ENCODE measurements around the gene STT3A.

STT3A gene

GRCh38 chr11:125588505-125588904 lies 4.1 kb upstream of the STT3A start:
- no peak for DNase-seq (ENCODE audit: low spot score)

- peak; percentile 41 for DNase-seq (ENCODE audit: low spot score)
Observed at GRCh38 chr11:125591649-125592304, 875 bp upstream of the STT3A start.

- DNase-seq (ENCODE audit: low spot score): no peak
Observed at GRCh38 chr11:125593114-125593820, 615 bp downstream of the STT3A start.

GRCh38 chr11:125594958-125595357 lies 2.3 kb downstream of the STT3A start:
- DNase-seq (ENCODE audit: low spot score): no peak

DNA sequence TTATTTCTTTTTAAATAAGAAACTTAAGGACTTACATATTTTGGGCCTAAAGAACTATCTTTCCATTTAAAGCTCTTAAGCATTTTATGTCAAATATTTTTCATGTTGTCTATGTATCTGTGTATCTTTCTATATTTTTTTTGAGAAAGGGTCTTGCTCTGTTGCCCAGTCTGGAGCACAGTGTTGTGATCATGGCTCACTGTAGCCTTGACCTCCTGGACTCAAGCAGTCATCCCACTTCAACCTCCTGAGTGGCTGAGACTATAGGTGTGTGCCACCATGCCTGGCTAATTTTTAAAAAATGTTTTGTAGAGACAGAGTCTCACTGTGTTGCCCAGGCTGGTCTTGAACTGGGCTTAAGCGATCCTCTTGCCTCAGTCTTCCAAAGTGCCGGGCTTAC lies 8.0 kb downstream of the STT3A start:
- DNase-seq (ENCODE audit: low spot score): no peak

DNA sequence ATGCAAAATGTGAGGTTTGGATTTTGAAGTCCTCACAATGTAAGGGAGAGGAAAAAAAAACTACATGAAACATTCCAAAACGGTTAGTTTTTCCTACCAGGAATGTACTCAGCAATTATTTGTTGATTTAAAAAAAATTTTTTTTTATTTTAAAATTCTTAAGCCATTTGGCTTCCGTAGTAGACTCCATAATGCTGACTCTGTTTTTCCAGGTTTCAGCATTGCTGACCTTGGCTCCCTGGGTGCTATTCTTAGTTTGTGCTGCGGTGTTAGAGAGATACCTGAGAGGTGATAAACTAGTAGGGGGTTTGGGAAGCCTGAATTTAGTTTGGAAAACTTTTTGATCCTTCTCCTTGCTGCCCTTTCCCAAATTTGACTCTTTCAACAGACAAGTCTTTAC lies 10.6 kb downstream of the STT3A start:
- no peak for DNase-seq (ENCODE audit: low spot score)

- no peak for DNase-seq (ENCODE audit: low spot score)
Observed at GRCh38 chr11:125605417-125605816, 12.8 kb downstream of the STT3A start.

DNA sequence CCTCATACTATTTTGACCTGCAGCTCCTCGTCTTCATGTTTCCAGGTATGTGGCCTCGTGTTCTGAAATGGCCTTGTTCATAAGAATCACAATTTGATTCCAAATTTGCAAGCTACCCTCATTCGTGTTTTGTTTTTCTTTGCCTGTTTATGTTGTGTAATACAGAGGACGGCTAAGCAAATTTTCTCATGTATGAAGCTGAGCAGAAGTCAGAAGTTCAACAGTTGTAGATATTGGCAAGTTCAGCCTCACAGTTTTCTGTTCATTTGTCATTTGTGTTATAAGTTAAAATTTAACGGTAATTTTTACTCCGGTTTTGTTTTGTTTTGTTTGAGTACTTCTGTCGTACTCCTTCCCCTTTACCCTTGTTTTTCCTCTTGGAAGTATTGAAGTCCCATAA lies 16.9 kb downstream of the STT3A start:
- DNase-seq (ENCODE audit: low spot score): no peak

GRCh38 chr11:125618383-125618782 lies 25.7 kb downstream of the STT3A start:
- DNase-seq (ENCODE audit: low spot score): no peak

- no peak for DNase-seq (ENCODE audit: low spot score)
Observed at GRCh38 chr11:125621995-125622394, 29.3 kb downstream of the STT3A start.

DNA sequence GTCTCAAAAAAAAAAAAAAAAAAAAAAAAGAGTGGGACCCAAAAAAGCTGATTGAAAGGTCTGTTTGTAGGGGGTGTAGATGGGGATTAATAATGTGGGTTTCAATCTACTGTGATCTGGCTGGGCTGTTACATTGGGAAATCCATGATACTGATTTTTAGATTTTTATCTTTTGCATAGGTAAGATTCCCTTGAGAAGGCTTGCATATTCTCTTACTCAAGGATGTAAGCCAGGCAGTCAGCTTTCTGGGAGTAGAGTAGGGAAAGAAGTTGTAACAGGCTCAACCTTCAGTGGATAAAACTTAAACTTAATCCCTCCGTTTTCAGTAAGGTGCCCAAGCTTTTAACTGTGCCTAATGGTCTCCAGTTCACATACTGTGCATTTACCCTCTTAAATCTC lies 30.4 kb downstream of the STT3A start:
- no peak for DNase-seq (ENCODE audit: low spot score)

DNA sequence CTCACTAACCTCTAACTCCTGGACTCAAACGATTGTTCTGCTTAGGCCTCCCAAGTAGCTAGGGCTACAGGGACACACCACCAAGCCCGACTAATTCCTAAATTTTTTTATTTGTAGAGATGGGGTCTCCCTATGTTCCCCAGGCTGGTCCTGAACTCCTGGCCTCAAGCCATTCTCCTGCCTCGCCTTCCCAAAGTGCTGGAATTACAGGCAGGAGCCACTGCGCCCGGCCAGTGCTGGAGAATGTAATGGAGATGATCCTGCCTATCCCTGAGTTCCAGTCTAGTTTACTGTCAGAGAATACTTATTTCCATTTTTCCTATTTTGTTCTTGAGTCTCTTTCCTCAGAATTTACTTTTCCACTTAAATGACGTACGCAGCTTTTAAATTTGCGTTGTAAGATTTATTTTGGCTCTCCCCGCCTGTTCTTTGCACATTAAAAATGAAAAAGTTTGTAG lies 32.1 kb downstream of the STT3A start, which contains the start of gene CHEK1:
CHEK1 (plus strand) TSS at position 408 of the 458 bp plus-strand sequence. CDS start 1,606 bp downstream, outside the sequence.
- DNase-seq (ENCODE audit: low spot score): no peak

- no peak for DNase-seq (ENCODE audit: low spot score)
Observed at GRCh38 chr11:125625225-125625629, 32.6 kb downstream of the STT3A start.

- peak; percentile 93 for DNase-seq (ENCODE audit: low spot score)
Observed at GRCh38 chr11:125625630-125626287, 33.1 kb downstream of the STT3A start.

DNA sequence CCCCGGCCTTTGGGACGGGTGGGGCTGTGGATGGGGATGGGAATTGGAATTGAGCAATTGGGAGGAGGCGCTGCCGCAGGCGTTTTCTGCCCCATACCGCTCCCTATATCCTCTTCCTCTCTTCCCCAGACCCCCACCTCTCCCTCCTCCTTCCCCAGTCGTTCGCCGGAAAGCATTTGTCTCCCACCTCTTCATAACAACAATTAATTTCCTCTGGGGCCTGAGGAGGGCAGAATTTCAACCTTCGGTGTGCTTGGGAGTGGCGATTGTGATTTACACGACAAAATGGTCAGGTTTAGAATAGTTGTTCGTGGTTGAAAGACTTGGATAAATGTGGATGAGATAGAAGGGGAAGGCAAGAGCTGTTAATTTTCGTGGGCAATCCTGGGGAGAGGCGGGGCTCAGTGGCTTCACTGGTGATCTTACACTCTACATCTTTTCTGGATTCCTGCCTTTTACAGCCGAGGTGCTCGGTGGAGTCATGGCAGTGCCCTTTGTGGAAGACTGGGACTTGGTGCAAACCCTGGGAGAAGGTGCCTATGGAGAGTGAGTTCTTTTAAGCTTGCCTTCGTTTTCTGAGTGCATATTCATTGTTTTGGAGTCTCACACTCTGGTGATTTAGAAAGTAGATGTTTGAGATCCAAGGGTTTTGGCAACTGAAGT lies 33.8 kb downstream of the STT3A start:
- peak; percentile 28 for DNase-seq (ENCODE audit: low spot score)

DNA sequence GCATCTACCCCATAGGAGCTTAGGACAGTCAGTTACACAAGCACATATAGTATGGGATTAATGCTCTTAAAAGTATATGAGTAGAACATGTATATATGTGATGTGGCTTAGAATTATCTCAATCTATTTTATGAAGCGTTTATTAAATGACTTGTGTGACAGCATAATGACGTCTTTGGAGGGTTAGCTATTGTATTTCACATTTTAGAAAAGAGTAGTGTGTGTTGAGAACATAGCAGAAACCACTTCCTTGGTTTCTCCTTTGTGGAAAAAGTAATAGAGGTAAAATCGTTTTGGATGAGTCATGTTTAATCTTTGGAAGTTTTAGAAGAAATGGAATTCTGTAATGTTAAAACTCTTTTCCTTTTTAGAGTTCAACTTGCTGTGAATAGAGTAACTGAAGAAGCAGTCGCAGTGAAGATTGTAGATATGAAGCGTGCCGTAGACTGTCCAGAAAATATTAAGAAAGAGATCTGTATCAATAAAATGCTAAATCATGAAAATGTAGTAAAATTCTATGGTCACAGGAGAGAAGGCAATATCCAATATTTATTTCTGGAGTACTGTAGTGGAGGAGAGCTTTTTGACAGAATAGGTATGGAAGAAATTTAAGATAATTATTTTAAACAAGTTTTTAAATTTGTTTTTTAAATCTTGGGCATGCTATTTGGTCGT lies 34.7 kb downstream of the STT3A start:
- no peak for DNase-seq (ENCODE audit: low spot score)

GRCh38 chr11:125637840-125638239 lies 45.2 kb downstream of the STT3A start:
- DNase-seq (ENCODE audit: low spot score): no peak

DNA sequence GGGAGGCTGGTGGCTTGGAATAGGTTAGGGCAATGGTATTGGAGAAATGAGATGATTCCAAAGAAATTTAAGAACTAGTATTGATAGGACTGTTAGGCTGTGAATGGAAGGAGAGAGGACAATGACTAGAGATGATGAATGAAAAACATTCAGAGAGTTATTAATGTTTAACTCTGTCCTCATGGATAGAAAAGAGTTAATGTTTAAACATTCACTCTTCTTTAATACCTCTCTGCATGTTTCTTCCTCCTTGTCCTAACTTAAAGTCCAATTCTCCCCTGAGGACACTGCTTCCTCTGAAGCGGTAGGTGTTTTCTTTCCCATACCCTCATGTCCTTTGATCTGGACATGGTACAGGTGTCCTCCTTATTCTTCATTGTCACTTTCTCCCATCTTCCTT lies 45.7 kb downstream of the STT3A start:
- DNase-seq (ENCODE audit: low spot score): no peak

DNA sequence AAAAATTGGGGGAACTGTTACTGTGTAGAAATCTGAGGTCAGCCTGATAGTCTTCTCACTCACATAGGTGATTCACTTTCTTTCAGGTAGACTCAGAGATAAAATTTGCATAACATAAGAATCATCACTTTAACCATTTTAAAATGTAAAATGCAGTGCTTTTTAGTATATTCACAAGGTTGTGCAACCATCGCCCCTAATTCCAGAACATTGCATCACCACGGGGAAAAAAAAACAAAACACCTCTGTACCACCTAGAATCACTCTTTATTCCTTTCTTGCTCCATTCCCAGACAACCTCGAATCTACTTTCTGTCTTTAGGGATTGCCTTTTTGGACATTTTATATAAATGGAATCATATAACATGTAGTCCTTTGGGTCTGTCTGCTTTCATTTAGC lies 53.2 kb downstream of the STT3A start:
- no peak for DNase-seq (ENCODE audit: low spot score)

DNA sequence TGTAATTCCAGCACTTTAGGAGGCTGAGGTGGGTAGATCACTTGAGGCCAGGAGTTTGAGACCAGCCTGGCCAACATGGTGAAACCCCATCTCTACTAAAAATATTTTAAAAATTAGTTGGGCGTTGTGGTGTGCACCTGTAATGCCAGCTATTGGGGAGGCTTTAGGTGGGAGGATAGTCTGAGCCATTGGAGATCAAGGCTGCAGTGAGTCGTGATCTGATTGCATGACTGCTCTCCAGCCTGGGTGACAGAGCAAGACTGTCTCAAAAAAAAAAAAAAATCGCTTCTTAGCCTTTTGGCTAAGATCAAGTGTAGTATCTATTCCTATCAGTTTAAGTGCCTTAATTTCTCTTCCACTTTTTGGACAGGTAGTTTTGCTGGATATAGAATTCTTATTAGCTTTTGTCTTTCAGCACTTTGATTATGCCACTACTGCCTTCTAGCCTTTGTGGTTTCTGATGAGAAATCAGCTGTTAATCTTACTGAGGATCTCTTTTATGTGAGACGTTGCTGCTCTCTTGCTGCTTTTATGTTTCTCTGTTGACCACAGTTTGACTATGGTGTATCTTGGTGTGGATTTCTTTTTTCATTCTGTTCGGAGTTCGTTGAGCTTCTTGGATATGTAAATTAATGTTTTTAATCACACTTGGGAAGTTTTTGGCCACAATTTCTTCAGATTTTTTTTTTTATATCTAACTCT lies 57.0 kb downstream of the STT3A start:
- no peak for DNase-seq (ENCODE audit: low spot score)

DNA sequence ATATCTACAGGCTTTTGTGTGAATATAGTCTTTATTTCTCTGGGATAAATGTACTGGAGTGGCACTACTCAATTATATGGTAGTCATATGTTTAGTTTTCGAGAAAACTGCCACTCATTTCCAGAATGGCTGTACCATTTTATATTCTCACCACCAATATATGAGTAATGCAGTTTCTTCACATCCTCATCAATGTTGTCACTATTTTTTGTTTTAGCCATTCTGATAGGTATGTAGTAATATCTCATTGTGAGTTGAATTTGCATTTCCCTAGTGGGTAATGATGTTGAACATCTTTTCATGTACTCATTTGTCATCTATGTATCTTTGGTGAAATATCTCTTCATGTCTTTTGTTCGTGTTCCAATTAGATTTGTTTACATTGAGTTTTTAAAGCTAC lies 70.0 kb downstream of the STT3A start:
- no peak for DNase-seq (ENCODE audit: low spot score)

Measured in Ammon's horn (tissue), 1 donor.